GM23248 (cell line): ENCODE results near the gene CLGN.

Experiments used
- EZH2 ChIP-seq: fragments of 200-600 bp; sonication (generic); IDR thresholded peaks from 2 replicates; pipeline ENCODE4 v1.6.1; 2018; ENCODE audit warnings: antibody characterized with exemption, mild to moderate bottlenecking; ENCODE audit not compliant: insufficient read depth, poor library complexity, severe bottlenecking
- EZH2phosphoT487 ChIP-seq: fragments of 200-600 bp; sonication (generic); IDR thresholded peaks from 2 replicates; pipeline ENCODE4 v1.6.1; 2018; ENCODE audit warnings: antibody characterized with exemption, moderate library complexity, mild to moderate bottlenecking, low read depth; ENCODE audit not compliant: insufficient read depth

GRCh38 chr4:140408974-140409373, 18.5 kb downstream of the CLGN start:
- no peak for TF ChIP-seq EZH2phosphoT487
- TF ChIP-seq EZH2: no peak
